NCI-H82 (cell line): ENCODE data around the gene ABCA1.
A peak's percentile ranks its signal among the peaks of the same experiment; 100 is the strongest.
"Not testable (repeated sequence)": the region's sequence is repeated elsewhere in the genome, so short reads cannot be mapped to it uniquely, and the experiment has no call there.

Source experiments
- DNase-seq: peaks from one replicate; lab custom pipeline; 2025; lab: John Stamatoyannopoulos, UW

The ABCA1 gene

GRCh38 chr9:104950838-104951237 is 22.9 kb upstream of the ABCA1 start:
- no peak for DNase-seq

- no peak for DNase-seq
Measured at GRCh38 chr9:104948277-104948676, 20.3 kb upstream of the ABCA1 start.

- no peak for DNase-seq
Measured at GRCh38 chr9:104944871-104945270, 16.9 kb upstream of the ABCA1 start.

GRCh38 chr9:104944356-104944755 is 16.4 kb upstream of the ABCA1 start:
- no peak for DNase-seq

GRCh38 chr9:104941597-104941996 is 13.6 kb upstream of the ABCA1 start:
- no peak for DNase-seq

- DNase-seq = no peak
Measured at GRCh38 chr9:104936291-104936690, 8.3 kb upstream of the ABCA1 start.

GRCh38 chr9:104935501-104935810 is 7.5 kb upstream of the ABCA1 start:
- DNase-seq = not testable (repeated sequence)

GRCh38 chr9:104934691-104935500 is 6.9 kb upstream of the ABCA1 start:
- no peak for DNase-seq

GRCh38 chr9:104933091-104933490 is 5.1 kb upstream of the ABCA1 start:
- DNase-seq = not testable (repeated sequence)

GRCh38 chr9:104931256-104931655 is 3.3 kb upstream of the ABCA1 start:
- DNase-seq = no peak

- no peak for DNase-seq
Measured at GRCh38 chr9:104927216-104927911, 591 bp downstream of the ABCA1 start.

- peak; percentile 21 for DNase-seq
Measured at GRCh38 chr9:104923740-104924139, 4.2 kb downstream of the ABCA1 start.

- no peak for DNase-seq
Measured at GRCh38 chr9:104923289-104923688, 4.7 kb downstream of the ABCA1 start.

GRCh38 chr9:104922748-104923147 is 5.2 kb downstream of the ABCA1 start:
- DNase-seq = not testable (repeated sequence)

- DNase-seq = no peak
Measured at GRCh38 chr9:104921067-104921741, 6.8 kb downstream of the ABCA1 start.

GRCh38 chr9:104915753-104916152 is 12.2 kb downstream of the ABCA1 start:
- no peak for DNase-seq

- no peak for DNase-seq
Measured at GRCh38 chr9:104915049-104915448, 12.9 kb downstream of the ABCA1 start.

GRCh38 chr9:104914466-104914865 is 13.5 kb downstream of the ABCA1 start:
- DNase-seq = no peak

GRCh38 chr9:104912606-104913005 is 15.3 kb downstream of the ABCA1 start:
- DNase-seq = no peak

- DNase-seq = no peak
Measured at GRCh38 chr9:104911032-104911607, 16.8 kb downstream of the ABCA1 start.

GRCh38 chr9:104907278-104907951 is 20.5 kb downstream of the ABCA1 start:
- DNase-seq = no peak
